MV-4-11 (cell line): ENCODE measurements around the gene SPINT1.
A peak's percentile ranks its signal among the peaks of the same experiment; 100 is the strongest.

Experiments used
- DNase-seq: peaks from one replicate; lab custom pipeline; 2025; lab: John Stamatoyannopoulos, UW

The SPINT1 gene

DNA sequence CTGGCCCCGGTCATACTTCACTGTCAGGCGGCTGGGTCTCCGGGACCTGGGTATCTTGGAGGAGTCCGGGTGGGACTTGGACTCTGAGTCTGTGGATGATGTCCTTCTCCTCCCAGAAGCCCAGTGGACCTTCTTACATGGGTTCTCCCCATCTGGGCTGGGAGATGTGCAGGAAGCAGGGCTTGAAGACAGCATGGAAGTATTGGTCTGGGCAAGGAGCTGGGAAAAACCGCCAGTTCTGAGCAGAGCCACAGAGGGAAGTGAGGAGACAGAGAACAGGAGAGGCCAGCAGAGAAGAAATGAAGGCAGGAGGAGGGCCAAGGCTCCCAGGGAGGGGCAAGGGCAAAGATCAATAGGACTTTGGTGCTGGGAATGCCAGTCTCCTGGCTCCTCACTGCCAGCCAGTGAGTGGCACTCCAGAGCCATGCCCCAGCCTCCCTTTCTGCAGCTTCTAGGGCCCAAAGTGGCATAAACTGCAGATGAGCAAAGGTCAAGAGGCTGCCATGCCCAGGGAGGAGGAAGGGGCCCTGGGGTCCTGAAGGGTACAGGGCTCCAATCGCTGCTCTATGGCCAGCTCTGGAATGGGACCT lies 15.3 kb upstream of the SPINT1 start, which contains the start of gene PPP1R14D:
TSS of gene PPP1R14D (minus strand) at position 262 of the 590 bp plus-strand sequence. CDS start at position 195, 67 bp downstream.
- no peak for DNase-seq

GRCh38 chr15:40829115-40829514 lies 14.7 kb upstream of the SPINT1 start:
- DNase-seq: no peak

GRCh38 chr15:40830884-40831283 lies 13.0 kb upstream of the SPINT1 start:
- no peak for DNase-seq

DNA sequence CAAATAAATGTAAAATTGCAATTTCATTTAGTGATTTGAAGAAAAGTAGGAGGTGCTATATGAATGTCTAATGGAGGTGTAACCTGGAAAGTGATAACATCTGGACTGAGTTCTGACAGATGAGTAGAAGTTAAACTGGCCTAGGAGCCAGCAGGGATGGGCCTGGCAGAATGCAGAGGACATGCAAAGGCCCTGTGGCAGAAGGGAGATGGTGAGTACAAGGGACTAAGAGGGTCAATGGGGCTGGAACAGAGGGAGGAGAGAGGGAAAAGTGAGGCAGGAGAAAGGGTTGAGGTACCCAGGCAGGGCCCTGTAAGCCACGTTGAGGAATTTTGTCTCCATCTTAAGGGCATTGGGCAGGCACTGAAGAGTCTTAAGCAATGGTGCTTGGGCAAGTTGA lies 12.0 kb upstream of the SPINT1 start:
- DNase-seq: no peak

- DNase-seq: no peak
Observed at GRCh38 chr15:40832903-40833302, 10.9 kb upstream of the SPINT1 start.

DNA sequence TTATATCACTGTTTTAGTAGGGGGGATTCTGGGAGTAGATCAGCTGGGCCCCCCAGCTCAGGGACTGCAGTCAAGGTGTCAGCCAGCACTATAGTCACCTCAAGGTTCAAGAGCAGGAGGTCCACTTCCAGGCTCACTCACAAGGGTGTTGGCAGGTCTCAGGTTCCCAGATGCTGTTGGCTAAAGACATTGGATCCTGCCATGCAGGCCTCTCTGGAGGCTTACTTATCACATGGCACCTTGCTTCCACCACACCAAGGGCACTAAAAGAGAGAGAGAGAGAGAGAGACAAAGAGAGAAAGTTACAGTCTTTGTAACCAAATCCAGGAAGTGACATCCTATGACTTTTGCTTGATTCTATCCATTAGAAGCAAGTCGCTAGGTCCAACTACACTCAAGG lies 7.8 kb upstream of the SPINT1 start:
- DNase-seq: no peak

DNA sequence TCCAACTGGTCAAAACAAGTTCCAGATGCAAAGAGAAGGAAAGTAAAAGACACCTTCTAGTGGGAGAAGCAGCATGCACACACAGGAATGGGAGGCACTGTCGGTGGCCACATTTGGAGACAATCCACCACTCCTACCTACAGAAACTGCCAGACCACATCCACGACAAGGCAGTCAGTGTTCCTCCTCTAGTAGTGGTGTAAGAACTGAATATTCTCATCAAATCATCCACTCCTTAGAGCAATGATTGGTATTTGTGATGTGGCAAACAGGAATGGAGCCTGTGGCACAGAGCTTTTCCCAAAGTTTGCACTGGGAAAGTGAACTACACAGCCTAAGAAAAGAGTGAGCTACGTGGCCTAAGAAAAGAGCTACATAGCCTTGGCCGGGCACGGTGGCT lies 5.1 kb upstream of the SPINT1 start:
- no peak for DNase-seq

GRCh38 chr15:40841741-40842140 lies 2.1 kb upstream of the SPINT1 start:
- DNase-seq: no peak

DNA sequence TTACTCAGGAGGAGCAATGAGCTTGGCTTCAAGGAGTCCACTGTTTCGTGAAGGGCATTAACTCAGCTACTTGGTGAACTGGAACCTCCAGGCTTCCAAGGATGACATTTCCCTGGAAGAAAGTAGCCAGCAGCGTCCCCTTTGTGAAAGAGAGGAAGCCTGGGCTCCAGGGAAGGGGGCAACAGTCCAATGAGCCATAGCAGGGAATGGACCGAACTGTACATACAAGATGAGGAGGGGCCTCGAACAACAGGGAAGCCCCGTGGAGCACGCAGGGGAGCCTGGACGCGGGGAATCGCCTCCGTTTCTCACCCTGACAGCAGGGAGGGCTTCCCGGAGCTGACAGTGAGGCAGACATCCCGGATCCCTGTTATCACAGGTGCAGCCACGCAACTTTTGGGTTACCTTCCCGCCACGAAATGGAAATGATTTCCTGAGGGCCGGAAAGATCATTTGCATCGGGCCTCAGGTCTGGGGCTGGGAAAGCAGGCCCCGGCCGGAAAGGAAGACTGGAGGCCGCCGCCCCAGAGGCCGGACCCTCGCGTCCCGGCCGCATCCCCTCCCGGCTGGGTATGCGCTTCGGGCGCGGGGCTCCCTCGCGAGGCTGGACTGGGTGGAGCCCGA lies 475 bp upstream of the SPINT1 start:
- DNase-seq: no peak

- DNase-seq: peak; percentile 61
Observed at GRCh38 chr15:40844696-40845030, 815 bp downstream of the SPINT1 start.

DNA sequence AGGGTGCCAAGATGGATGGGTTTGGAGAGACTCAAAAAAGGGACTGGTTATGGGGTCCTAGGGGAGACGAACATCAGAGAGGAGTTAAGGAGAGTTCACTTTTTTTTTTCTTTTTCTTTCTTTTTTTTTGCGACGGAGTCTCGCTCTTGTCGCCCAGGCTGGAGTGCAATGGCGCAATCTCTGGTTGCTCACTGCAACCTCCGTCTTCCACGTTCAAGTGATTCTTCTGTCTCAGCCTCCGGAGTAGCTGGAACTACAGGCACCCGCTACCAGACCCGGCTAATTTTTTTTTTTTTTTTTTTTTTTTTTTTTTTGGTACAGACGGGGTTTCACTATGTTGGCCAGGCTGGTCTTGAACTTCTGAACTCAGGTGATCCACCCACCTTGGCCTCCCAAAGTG lies 1.2 kb downstream of the SPINT1 start:
- peak; percentile 61 for DNase-seq

DNA sequence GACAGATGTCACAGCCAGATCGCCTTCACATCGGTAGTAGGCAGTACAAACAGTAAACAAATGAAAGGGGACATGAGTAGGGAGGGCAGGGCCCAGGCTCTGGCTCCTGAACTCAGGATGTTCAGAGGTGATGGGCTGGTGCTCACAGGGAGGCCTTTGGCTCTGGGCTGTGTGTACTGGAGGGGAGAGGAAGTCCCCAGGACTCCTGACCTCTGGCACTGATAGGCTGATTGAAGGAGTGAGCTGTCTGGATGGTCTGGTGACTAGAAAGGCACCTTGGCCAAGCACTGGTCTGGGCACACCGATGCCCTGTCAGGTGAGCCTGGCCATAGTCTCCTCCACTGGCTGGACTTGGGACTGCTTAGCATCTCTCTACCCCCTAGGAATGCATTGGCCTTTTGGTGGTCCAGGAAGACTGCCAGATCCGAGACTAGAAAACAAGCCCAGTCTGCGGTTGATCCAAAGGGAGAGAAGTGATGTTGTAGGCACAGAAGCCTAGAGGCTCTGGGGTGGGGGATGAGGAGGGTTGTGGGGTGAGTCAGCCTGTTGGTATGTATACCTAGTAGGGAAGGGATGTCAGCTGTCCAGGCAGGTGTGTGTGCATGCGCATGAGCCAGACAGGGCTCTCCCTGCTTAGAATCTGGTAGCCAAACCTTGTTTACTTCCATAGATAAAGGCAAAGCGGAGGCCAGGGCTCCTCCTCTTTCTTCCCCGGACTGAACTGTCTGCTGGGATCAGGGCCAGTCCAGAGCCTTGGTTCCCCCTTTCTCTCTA lies 1.9 kb downstream of the SPINT1 start:
- no peak for DNase-seq

- no peak for DNase-seq
Observed at GRCh38 chr15:40846841-40847222, 3.0 kb downstream of the SPINT1 start.

- peak; percentile 96 for DNase-seq
Observed at GRCh38 chr15:40847223-40847961, 3.5 kb downstream of the SPINT1 start.

DNA sequence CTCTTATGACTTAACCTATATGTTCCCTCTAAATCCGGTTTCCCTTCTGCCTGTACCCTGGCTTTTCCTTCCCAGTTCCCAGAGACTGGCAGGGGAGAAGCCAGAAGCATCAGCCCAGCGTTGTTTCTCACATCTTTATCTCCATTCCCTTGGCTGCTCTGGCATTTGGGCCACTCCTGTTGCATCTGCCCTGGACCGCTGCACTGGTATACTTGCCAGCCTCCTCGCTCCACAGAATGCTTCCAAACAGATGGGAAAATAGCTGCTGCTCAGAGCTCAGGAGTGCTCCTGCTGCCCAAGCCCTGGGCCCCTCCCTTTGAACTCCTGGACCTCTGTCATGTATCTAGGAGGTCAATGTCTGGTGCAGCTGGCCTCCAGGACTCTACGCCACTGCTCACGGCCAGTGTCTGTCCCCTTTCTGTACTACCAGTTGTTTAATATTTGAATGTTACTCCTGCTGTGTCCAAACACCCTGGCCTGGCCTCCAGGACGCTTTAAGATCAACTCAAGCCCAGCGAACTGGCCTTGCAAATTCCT lies 6.8 kb downstream of the SPINT1 start:
- DNase-seq: no peak

DNA sequence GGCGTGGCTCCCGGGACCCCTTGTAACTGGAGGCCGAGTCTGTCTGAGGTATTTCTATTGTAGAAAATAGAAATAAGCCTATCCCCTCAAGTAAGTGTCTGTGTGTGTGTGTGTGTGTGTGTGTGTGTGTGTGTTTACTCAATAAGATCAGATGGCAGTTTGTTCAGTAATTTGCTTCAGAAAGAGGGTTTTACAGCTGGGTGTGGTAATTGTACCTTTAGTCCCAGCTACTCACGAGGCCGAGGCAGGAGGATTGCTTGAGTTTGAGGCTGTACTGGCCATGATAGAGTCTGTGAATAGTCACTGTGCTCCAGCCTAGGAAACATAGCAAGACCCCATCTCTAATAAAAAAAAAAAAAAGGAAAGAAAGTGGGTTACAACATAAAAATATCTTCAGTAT lies 8.7 kb downstream of the SPINT1 start:
- DNase-seq: no peak

GRCh38 chr15:40853241-40853890 lies 9.5 kb downstream of the SPINT1 start:
- DNase-seq: no peak

- no peak for DNase-seq
Observed at GRCh38 chr15:40854161-40854560, 10.3 kb downstream of the SPINT1 start.

DNA sequence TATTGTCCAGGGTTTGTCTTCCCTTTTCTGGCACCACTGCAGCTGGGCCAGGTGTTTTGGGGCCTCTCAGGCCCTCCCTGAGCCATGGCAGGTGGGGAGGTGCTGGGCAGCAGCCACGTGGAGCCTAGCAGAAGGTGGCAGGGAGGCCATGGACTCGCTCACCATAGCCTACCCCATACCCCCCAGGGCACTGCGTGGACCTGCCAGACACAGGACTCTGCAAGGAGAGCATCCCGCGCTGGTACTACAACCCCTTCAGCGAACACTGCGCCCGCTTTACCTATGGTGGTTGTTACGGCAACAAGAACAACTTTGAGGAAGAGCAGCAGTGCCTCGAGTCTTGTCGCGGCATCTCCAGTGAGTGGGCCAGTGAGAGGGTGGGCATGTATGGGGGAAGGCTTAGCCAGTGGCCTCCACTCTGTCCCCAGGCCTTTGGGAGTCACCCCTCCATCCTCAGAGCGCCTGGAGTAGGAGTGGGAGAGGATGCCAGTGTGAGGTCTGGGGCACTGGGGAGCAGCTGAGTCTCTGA lies 11.9 kb downstream of the SPINT1 start:
- no peak for DNase-seq

DNA sequence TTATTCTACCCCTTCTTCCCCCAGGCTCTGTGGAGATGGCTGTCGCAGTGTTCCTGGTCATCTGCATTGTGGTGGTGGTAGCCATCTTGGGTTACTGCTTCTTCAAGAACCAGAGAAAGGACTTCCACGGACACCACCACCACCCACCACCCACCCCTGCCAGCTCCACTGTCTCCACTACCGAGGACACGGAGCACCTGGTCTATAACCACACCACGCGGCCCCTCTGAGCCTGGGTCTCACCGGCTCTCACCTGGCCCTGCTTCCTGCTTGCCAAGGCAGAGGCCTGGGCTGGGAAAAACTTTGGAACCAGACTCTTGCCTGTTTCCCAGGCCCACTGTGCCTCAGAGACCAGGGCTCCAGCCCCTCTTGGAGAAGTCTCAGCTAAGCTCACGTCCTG lies 12.9 kb downstream of the SPINT1 start:
- DNase-seq: no peak

GRCh38 chr15:40857601-40858341 lies 13.9 kb downstream of the SPINT1 start:
- peak; percentile 68 for DNase-seq
